GM19025 (cell line): ENCODE results near the gene DIDO1.
"Not testable (repeated sequence)": the region's sequence is repeated elsewhere in the genome, so short reads cannot be mapped to it uniquely, and the experiment has no call there.

Experiments used
- ATAC-seq: cut with Tn5 transposase; IDR thresholded peaks from one replicate; pipeline ENCODE4 v1.9.1; 2021; ENCODE audit warnings: mild to moderate bottlenecking, low read depth, moderate library complexity; ENCODE audit not compliant: unreplicated experiment

The DIDO1 gene

DNA sequence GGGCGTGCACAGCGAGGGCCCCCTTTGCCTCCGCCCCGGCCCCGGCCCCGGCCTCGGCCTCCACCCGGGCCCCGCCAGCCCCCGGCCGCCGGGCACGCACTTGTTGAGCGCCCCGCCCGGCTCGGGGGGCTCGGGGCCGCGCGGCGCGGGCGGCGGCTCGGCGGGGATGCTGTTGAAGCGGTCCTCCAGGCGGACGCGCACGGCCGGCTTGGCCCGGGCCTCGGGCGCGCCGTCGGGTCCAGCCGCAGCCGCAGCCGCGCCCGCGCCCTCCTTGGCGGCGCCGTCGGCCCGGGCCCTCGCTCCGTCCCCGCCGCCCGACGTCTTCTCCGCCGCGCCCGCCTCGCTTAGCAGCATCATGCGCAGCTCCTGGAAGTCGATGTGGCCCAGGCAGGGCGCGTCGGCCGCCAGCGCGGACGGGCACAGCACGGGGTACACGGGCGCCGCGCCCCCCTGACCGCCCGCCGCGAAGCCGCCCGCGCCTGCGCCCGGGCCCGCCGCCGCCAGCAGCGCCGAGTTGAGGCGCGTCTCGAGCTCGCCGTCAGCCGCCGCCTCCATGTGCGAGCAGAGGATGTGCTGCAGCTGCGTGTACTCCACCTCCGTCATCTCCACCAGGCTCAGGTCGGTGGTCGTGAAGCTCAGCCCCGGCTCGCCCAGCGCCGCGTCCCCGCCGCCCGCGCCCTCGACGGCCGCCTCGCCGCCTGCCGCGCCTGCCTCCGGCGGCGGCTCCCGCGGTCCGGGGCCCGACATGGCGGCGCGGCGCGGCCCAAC, 65.2 kb downstream of the DIDO1 start:
- ATAC-seq, result peak; percentile 30

DNA sequence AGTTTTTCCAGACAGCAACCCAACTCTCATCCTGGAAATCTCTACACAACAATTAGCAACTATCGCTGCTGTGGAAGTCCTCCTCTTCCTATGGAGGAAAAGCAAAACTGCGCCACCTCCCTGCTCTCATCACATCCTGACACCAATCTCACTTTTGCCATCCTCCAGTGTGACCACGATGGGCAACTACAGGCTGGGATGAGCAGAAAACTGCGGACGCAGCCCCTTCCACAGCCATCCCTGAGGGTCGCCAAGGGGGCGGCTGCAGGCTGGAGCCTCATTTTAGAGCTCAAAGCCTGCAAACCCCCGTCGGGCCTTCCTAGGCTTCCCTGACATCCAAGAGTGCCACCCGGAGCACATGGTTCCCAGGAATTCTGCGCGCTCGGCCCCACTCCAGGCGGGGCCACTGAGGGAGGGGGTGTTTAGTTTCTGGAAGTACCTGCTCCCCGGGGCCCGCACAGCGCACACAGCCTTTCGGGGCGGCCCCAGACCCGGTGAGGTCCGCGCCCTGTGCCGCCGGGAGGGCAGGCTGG, 65.8 kb downstream of the DIDO1 start:
- ATAC-seq, result no peak

DNA sequence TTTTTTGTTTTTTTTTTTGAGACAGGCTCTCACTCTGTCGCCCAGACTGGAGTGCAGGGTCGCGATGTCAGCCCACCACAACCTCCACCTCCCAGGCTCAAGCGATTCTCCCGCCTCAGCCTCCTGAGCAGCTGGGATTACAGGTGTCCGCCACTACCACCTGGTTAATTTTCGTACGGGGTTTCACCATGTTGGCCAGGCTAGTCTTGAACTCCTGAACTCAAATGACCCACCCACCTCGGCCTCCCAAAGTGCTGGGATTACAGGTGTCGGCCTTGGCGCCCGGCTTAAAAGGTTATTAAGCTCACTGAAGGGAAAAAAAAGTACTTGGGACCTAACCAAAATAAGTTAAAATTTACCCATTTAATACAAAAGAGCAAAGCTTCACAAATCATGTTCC, 66.6 kb downstream of the DIDO1 start:
- no peak for ATAC-seq

DNA sequence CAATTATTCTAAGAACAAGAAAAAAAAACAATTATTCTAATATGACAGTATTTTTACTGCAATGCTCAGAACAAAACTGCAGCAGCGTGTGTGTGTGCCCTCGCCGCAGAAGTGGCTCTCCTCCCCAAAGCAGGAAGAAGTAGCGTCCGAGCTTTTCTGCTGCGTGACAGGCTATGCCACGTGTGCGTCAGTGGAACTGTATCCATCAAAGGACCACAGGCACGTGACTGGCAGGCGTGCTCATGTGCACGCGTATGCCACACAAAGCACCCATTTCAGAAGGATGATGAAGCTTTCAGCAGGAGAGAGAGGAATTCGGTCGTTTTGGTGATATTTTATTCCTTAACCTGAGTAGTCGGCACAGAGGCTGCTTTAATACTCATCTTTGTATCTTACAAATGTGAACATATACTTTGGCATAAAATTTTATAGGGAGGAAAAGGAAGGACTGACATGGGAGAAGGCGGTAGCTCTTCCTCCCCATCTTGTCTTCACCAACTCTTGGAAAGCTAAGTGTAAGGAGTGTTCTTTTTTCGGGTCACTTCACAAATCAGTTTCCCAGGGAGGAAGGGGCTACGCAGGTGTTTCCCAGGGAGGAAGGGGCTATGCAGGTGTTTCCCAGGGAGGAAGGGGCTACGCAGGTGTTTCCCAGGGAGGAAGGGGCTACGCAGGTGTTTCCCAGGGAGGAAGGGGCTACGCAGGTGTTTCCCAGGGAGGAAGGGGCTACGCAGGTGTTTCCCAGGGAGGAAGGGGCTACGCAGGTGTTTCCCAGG, 68.1 kb downstream of the DIDO1 start:
- ATAC-seq, result no peak

GRCh38 chr20:62856931-62857619, 69.2 kb downstream of the DIDO1 start:
- no peak for ATAC-seq

DNA sequence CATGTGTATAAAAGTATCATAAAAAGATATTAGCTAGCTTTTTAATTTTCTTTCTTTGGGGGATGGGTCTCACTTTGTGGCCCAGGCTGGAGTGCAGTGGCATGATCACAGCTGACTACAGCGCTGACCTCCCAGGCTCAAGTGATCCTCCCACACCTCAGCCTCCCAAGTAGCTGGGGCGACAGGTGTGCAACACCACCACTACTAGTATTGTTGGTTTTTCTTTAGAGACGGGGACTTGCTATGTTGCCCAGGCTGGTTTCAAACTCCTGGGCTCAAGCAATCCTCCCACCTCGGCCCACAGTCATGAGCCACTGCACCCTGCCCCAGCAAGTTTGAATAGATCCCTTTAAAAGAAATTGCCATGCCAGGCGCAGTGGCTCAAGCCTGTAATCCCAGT, 71.2 kb downstream of the DIDO1 start:
- no peak for ATAC-seq

DNA sequence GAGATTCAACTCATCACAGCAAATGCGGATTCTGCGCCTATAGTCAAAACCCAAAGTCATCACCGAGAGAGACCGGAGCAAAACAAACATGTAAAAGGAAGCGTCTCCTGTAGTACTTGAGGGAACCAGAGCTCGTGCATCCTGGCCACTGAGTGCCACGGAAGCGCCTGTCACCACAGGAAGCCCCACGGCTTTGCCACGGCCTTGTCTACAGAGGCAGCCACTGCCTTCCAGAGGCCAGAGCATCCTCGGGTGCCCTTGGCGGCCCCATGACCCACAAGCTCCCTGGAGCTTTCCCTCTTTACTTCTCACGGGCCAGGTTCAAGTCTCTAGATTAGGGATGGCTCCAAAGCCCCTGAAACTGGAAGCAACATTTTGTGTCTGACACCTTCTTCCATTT, 72.2 kb downstream of the DIDO1 start:
- ATAC-seq, result no peak

DNA sequence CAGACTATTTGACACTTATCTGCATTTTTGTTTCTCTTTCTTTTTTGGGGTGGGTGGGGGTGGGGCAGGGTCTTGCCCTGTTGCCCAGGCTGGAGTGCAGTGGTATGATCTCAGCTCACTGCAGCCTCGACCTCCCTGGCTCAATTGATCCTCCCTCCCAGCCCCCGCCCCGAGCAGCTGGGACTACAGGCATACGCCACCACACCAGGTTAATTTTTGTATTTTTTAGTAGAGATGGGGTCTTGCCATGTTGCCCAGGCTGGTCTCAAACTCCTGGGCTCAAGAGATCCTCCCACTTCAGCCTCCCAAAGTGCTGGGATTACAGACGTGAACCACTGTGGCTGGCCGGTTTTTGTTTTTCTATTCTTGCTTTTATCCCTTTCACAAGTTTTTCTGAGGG, 73.0 kb downstream of the DIDO1 start:
- not testable (repeated sequence) for ATAC-seq

DNA sequence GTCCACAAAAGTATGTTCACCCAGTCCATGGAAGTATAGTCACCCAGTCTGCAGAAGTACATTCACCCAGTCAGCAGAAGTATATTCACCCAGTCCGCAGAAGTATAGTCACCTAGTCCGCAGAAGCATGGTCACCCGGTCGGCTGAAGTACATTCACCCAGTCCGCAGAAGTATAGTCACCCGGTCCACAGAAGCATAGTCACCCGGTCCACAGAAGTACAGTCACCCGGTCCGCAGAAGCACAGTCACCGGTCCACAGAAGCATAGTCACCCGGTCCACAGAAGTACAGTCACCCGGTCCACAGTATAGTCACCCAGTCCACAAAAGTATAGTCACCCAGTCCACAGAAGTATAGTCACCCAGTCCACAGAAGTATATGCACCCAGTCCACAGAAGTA, 73.5 kb downstream of the DIDO1 start:
- ATAC-seq, result no peak

DNA sequence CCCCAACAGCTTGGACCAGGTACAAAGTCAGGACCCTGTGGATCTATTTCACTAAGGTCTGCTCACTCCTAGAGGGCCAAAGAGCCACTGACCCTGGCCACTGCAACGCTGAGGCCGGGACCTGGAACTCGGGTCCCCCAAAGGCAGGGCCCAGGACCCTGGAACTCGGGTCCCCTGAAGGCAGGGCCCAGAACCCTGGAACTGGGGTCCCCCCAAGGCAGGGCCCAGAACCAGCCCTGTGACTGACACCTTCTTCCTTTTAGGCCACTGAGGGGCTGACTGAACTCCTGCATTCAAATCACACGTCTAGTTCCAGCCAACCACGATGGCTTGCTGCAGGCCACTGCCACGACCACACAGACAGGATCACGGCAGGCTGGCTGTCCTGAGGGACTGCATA, 74.1 kb downstream of the DIDO1 start:
- no peak for ATAC-seq

- no peak for ATAC-seq
Measured at GRCh38 chr20:62850333-62850974, 75.9 kb downstream of the DIDO1 start.

DNA sequence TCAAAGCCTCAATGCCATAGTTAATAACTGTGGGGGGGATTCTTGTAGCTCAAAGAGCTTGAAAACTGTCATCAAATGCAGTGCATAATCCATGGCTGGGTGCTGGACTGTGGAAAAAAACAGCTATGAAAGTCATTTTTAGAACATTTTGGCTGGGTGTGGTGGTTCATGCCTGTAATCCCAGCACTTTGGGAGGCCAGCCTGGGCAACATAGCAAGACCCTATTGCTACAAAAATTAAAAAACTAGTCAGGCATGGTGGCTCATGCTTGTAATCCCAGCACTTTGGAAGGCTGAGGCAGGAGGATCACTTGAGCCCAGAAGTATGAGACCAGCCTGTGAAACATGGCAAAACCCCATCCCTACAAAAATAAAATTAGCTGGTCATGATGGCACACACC, 76.9 kb downstream of the DIDO1 start:
- ATAC-seq, result no peak

DNA sequence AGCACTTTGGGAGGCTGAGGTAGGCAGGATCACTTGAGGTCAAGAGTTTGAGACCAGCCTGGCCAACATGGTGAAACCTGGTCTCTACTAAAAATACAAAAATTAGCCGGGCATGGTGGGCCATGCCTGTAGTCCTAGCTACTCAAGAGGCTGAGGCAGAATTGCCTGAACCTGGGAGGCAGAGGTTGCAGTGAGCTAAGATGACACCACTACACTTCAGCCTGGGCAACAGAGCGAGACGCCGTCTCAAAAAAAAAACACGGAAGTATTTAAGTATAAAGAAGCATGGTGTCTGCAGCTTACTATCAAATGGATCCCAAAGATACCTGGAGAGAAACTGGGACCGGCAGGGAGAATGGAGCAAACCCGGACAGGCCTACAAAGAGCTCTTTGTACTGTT, 77.4 kb downstream of the DIDO1 start:
- ATAC-seq, result not testable (repeated sequence)

DNA sequence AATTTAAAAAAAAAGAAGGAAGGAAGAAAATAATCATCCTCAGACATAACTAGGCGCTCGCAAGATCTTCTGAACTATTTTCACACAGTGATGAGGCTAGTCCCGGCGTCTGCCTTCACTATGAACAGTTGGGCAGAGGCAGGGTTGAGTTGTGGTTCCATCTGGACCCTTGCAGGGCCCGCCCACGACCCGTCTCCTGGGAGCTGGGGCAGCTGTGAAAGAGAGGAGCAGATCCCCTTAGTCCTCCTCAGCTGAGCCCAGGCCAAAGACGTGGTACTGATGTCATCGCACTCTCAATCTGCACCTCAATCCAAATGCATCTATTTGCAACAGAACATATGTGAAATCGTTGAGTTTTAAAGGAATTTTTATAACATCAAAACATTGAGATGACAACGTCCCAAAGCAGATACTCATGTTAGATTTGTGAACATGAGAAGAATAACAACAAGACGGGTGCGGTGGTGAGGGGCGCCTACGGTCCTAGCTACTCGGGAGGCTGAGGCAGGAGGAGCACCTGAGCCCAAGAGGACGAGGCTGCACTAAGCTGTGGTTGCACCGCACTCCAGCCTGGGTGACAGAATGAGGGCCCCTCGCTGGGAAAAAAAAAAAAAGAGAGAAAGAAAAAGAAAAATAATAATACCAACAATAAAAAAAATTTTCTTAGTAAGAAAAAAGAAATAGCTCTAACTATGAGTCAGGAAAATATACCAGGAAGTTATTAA, 80.0 kb downstream of the DIDO1 start:
- no peak for ATAC-seq

DNA sequence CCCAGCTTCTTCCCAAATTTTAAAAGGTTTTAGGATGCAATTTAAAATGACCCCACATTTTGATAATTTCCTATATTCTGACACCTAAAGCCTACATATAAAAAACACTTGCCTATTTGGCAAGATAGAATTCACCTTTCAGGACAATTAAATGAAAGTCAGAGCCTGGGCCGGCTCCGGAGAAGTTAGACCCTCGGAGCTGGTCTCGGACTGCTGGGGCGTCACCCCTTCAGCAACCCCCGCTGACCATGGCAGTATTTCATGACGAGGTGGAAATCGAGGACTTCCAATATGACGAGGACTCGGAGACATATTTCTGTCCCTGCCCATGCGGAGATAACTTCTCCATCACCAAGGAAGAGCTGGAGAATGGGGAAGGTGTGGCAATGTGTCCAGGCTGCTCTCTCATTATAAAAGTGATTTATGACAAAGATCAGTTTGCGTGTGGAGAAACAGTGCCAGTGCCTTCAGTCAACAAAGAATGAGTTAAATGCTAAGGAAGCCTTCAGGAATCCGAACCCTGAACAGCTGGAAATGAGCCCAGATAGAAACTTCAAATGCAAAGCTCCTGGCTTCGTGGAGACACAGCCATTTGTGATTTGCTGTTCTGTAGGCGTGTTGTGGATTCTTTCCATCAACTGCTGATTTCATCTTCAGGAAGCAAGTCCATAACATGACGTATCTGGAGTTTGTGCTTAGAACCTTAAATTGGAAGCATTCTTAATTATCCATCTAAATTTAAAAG, 80.7 kb downstream of the DIDO1 start:
- no peak for ATAC-seq

- ATAC-seq, result no peak
Measured at GRCh38 chr20:62844182-62844581, 82.1 kb downstream of the DIDO1 start.

GRCh38 chr20:62843656-62844055, 82.6 kb downstream of the DIDO1 start:
- ATAC-seq, result no peak

- ATAC-seq, result no peak
Measured at GRCh38 chr20:62841705-62842212, 84.5 kb downstream of the DIDO1 start.
